ENCODE measurements around the gene ZZZ3. TPM values are rescaled to one million over a fixed set of nuclear protein-coding genes. Genes with fewer than 3 reads are reported as not detected.

The ZZZ3 gene
- total RNA-seq, 1 donor from 2014 or later, result 37.8 TPM

GRCh38 chr1:77643456-77643855 lies 39.0 kb downstream of the ZZZ3 start:
- no peak for DNase-seq
- intact Hi-C loops (cut with micrococcal nuclease), result no loop called here
- Histone ChIP-seq H3K27ac (replicated peaks) (no peak overlapping the region), H3K36me3 (peaks cover 13% of the 10 kb centered on the region), H3K27me3 (ENCODE audit: low read depth) (no peaks in the 10 kb centered on the region), H3K4me1 (peaks cover 6% of the 10 kb centered on the region), H3K9me3 (replicated peaks) (peaks cover 6% of the 10 kb centered on the region), H3K4me3 (no peak overlapping the region)
- no peak for TF ChIP-seq CTCF (IDR thresholded peaks at IDR 0.05; ENCODE audit: borderline replicate concordance)

GRCh38 chr1:77642941-77643340 lies 39.5 kb downstream of the ZZZ3 start:
- no peak for TF ChIP-seq CTCF (IDR thresholded peaks at IDR 0.05; ENCODE audit: borderline replicate concordance)
- H3K9me3 ChIP-seq (replicated peaks), result peaks cover 1% of the 10 kb centered on the region
- intact Hi-C loops (cut with micrococcal nuclease), result no loop called here
- no peak overlapping the region for H3K27ac ChIP-seq (replicated peaks)
- H3K27me3 ChIP-seq (ENCODE audit: low read depth), result no peaks in the 10 kb centered on the region
- H3K4me1 ChIP-seq, result peaks cover 11% of the 10 kb centered on the region
- H3K36me3 ChIP-seq, result peaks cover 13% of the 10 kb centered on the region
- no peak for DNase-seq
- H3K4me3 ChIP-seq, result no peak overlapping the region

- DNase-seq, result no peak
- H3K27me3 ChIP-seq (ENCODE audit: low read depth), result no peaks in the 10 kb centered on the region
- peaks cover 13% of the 10 kb centered on the region for H3K4me1 ChIP-seq
- no peak overlapping the region for H3K27ac ChIP-seq (replicated peaks)
- no peak for TF ChIP-seq CTCF (IDR thresholded peaks at IDR 0.05; ENCODE audit: borderline replicate concordance)
- no peaks in the 10 kb centered on the region for H3K9me3 ChIP-seq (replicated peaks)
- intact Hi-C loops (cut with micrococcal nuclease), result no loop called here
- peaks cover 13% of the 10 kb centered on the region for H3K36me3 ChIP-seq
- no peak overlapping the region for H3K4me3 ChIP-seq
Observed at GRCh38 chr1:77642196-77642595, 40.3 kb downstream of the ZZZ3 start.

- no peaks in the 10 kb centered on the region for H3K9me3 ChIP-seq (replicated peaks)
- H3K27ac ChIP-seq (replicated peaks), result no peak overlapping the region
- no peak overlapping the region for H3K4me3 ChIP-seq
- TF ChIP-seq CTCF (IDR thresholded peaks at IDR 0.05; ENCODE audit: borderline replicate concordance), result no peak
- DNase-seq, result no peak
- H3K27me3 ChIP-seq (ENCODE audit: low read depth), result no peaks in the 10 kb centered on the region
- peaks cover 1% of the 10 kb centered on the region for H3K36me3 ChIP-seq
- peaks cover 13% of the 10 kb centered on the region for H3K4me1 ChIP-seq
- intact Hi-C loops (cut with micrococcal nuclease), result no loop called here
Observed at GRCh38 chr1:77639557-77640069, 42.8 kb downstream of the ZZZ3 start.

GRCh38 chr1:77639056-77639455 lies 43.4 kb downstream of the ZZZ3 start:
- H3K4me1 ChIP-seq, result peaks cover 13% of the 10 kb centered on the region
- H3K4me3 ChIP-seq, result no peak overlapping the region
- H3K27ac ChIP-seq (replicated peaks), result no peak overlapping the region
- no peaks in the 10 kb centered on the region for H3K9me3 ChIP-seq (replicated peaks)
- no peak for DNase-seq
- no peaks in the 10 kb centered on the region for H3K36me3 ChIP-seq
- intact Hi-C loops (cut with micrococcal nuclease), result no loop called here
- H3K27me3 ChIP-seq (ENCODE audit: low read depth), result no peaks in the 10 kb centered on the region
- TF ChIP-seq CTCF (IDR thresholded peaks at IDR 0.05; ENCODE audit: borderline replicate concordance), result no peak

Measured in left ventricle myocardium inferior (tissue), 1 donor.